HG02870 (cell line): ENCODE data around the gene KLC4.
A peak's percentile ranks its signal among the peaks of the same experiment; 100 is the strongest.
"Not testable (repeated sequence)": the region's sequence is repeated elsewhere in the genome, so short reads cannot be mapped to it uniquely, and the experiment has no call there.

Experiments
- ATAC-seq: cut with Tn5 transposase; IDR thresholded peaks from one replicate; pipeline ENCODE4 v1.9.1; 2021; ENCODE audit warnings: mild to moderate bottlenecking, moderate library complexity; ENCODE audit not compliant: unreplicated experiment

KLC4 gene

DNA sequence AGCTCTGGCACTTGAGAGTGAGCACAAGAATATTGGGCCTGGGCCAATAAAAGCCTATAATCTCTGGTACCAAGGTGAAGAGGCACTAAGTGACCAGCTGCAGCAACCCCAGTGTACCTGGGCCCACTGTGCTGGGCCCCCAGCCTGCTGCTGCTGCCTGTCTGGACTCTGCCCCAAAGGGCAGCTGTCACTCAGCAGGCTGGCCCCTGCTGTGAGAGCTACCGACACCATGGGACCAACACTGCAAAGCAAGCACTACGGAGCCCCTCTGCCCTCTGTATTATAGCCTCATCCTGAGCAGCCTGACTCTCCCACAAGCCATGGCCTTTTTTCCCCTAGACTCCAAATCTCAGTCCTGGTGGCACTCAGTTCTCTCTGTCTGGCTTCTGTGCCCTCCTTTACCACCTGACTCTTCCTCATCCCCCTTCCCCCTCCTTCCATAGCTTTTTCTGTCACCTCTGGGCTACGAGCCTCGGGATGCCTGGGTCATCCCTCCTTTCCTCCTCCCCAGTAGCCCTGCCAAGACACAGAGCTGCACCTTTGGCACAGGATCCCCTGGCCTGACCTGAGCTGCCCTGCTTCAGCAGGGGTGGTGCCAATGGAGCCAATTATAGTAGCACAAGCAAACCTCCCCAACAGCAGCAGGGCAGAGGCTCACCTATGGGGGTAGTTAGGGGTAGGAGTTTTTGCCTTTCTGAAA, 23.8 kb upstream of the KLC4 start:
- no peak for ATAC-seq

DNA sequence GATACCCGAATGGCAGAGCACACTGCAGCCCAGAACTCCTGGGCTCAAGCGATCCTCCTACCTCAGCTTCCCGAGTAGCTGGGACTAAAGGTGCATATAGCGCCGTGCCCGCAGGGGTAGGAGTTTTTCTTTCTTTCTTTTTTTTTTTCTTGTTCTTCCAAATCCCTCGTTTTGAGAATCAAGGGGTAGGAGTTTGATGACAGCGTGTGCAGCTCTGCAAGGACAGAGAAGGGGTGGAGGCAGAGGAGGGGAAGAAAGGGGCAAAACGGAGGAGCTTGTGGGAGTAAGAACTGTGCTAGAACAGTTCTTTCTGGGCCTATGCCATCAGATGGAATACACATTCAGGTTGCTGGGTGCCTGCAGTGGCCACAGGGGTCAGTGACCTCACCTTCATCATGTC, 22.7 kb upstream of the KLC4 start:
- no peak for ATAC-seq

DNA sequence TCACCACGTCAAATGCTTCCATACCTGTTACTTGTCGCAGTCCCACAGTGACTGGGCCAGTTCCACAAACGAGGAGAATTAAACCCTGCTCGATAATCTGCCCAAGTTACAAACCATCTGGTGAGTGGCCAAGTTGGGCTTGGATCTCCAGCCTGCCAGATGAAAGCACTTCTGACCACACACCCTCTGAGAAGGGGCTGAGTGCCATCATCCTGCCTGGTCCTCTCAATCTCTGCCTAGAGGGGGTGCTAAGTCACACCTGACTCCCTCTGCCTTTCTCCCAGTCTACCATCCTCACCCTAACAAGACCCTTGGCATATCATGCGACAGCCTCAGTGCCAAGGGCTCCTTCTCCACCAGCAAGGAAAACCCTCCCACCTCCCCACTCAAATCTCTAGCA, 22.2 kb upstream of the KLC4 start:
- ATAC-seq, result no peak

DNA sequence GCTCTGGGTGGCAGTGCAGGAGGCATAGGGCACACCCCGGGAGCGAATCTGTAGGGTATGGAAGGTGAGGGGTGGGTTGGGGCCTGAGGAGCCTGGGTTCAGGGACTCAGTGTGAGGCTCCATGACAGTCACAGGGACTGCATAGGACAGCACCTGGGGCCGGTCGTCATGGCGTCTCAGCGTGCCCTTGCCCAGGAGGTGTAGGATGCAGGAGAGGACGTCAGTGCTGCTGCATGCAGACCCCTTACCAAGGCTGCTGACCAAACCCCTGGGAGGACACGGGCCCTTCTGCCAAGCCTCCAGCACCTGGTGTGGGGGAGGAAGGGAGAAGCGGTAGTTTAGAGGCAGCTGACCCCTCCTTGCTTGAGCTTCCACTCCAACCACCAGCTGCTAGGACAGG, 21.7 kb upstream of the KLC4 start:
- ATAC-seq, result no peak

DNA sequence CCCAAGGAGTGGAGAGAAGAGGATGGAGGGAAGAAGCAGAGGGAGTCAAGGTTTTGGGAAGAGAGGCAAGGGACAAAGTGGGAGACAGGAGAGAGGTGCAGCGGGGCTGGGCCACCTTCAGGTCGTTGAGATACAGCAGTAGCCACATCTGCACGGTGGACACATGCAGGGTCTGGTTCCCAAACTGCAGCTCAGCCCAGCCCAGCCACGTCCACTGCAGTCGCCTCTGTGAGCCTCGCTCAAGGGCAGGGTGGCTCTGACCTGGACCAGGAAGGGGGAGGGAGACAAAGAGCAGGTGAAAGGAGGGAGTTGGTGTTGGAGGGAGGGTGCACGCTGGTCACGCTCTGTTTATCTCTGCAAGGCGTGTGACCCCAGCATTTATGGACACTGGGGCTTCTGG, 20.7 kb upstream of the KLC4 start:
- no peak for ATAC-seq

DNA sequence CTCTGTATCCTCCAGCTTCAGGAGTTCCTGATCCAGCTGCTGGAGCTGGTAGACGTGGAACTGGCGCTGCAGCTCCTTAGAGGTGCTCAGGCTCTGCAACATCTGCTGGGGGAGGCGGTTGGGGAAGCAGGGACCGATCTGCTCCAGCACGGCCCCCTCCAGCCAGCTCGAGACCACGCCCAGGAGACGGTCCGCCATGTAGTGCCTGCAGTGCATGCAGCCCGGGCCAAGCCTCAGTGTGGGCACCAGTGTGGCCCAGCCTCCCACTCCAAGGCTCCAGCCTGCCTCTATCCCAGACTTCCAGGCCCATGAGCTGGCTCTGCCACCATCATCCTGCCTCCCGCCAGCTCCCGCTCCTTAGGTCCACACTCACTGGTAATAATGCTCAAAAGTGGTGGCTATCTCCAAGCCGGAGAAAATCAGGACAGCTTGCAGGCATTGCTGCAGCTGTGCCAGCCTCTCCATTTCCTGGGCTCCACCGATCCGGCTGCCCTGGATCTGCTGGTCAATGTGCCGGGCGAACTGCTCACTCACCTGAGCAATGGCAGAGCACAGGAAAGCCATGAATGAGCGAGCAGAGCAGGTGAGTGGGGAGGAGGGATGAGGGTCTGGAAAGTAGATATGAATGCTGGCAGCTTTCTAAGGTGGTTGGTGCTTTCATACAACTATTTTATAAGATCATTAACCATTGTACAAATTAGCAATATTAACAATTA, 18.7 kb upstream of the KLC4 start:
- ATAC-seq, result no peak

DNA sequence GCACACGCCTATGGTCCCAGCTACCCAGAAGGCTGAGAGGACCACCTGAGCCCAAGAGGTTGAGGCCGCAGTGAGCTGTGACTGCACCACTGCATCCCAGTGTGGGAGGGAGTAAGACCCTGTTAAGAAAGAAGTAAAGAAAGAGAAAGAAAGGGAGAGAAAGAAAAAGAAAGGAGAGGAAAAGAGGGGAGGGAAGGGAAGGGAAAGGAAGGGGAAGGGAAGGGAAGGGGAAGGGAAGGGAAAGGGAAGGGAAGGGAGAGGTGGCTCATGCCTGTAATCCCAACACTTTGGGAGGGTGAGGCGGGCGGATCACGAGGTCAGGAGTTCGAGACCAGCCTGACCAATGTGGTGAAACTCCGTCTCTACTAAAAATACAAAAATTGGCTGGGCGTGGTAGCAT, 18.0 kb upstream of the KLC4 start:
- ATAC-seq, result not testable (repeated sequence)

DNA sequence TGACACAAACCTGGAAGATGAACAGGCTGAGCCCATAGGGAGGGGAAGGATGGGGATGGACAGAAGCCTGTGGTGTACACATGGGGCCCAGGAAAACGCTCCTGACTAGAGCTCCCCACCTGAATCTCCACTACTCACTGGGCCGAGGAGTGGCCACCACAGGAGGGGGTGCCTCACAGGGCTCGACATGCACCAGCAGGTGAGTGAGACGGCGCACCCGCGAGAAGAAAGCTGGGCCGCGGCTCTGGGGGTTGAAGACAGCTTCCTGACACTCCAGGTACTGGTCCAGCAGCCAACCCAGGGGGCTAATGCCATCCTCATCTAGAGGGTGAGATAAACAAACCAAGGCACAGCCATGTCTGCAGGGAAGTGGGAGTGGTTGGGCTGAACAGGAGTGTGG, 16.1 kb upstream of the KLC4 start:
- ATAC-seq, result no peak

DNA sequence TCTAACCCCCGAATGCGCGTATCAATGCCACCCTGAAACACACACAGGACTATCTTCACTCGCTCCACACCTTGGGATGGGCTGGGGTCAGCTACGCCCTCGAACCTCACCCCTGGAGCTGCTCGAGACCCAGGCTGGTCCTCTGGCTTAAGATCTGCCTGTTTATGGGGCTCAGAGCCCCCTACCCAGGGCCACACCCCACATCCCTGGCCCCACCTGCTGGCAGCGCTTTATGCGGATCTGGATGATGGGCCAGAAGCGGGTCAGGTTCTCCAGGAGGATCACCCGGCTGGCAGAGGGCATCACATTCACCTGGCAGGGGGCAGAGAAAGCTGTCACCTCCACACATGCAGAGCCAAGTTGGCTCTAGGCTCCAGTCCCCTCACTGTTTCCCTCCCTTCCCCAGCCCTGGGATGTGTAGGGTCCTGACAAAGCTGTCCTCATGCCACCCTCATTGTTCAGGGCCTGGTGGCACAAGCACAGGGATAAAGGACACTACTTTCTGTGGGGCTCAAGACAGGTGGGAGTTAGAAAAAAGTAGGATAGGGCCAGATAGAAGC, 14.0 kb upstream of the KLC4 start:
- no peak for ATAC-seq

DNA sequence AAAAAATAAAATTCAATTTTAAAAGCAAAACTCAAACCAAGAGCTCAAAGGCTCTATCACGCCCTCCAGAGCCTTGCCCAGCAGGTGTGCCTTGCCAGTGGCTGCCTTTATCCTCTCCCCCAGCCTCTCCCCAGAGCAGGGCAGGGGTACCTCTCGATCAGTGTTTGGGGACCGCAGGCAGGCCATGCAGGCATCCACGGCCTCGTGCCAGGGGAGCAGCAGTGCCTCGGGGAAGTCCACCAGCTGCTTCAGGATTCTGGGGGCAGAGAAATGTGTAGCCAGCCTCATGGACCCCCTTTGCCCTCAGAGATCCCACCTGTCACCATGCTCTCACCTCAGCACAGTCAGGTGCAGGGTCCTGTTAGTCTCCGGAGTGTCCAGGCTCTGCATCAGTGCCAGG, 11.4 kb upstream of the KLC4 start:
- ATAC-seq, result no peak

DNA sequence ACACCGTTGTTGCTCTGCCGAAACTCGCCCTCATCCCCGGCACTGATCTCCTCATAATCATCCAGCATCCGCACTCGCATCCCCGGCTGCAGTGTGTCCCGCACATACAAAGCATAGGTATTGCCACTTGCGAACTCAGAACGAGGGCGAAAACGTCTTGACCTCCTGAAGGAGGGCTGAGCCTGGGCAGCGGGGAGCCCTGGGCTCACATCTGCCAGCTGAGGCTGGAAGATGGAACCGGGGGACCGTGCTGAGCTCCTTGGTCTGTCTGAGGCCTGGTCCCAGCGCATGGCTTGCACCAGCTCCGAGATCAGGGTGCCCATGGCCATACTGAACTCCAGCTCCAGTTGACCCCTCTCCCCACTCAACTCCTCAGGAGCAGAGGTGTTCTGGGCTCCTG, 8.4 kb upstream of the KLC4 start:
- no peak for ATAC-seq

DNA sequence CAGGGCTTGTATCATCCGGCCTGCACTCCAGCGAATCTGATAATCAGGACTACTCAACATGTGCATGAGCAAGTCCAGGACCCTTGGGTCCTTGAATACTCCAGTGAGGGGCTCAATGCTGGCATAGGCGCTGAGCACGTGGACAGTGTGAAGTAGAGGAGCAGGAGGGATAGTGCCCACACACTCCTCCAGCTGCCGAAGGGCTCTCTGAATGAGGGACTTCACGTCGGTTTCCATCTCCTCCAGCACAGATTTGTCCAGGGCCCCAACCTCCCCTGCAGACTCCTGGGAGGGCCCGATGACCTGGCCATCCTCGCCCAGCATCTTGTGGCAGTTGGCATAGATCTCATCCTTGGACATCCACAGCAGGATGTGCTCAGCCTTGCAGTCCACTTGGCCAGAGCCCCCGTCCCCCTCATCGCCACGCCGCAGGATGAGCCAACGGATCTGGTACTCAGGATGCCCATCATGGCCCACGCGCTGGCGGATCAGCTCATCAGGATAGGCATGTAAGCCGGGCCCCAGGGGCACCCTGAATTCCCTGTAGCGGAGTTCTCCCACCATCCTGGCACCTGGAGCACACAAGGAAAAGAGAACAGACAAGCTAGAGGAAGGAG, 7.1 kb upstream of the KLC4 start:
- no peak for ATAC-seq

DNA sequence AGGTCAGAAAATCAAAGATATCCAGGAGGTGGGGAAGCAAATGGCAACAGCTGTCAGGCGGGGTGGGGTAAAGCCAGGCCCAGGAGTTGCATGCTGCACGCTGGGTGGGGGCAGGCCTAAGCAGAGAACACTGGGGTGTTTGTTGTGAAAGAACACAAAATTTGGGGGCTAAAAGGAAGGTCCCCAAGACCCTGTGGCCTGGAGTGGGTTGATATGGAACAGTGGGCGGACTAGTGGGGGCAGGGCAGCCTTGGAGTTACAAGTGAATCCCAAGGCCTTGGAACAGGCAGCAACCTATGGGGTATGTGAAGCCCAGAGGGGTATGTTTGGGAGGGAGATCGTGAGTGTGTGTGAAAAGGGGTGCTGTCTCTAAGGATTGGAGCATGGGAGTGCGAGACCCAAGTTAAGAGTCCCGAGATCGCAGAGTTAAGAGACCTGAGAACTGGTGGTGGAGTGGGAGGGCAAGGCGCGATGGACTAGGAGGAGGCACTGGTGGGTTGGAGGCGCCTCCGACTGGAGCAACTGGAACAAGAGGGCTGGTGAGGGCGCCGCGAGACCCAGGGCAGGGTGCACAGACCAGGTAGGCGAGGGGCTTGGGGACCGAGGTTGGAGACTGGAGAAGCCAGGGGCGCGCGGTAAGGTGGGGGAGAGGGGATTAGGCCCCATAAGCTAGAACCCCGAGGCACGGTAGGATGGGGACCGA, 6.4 kb upstream of the KLC4 start:
- peak; percentile 23 for ATAC-seq

DNA sequence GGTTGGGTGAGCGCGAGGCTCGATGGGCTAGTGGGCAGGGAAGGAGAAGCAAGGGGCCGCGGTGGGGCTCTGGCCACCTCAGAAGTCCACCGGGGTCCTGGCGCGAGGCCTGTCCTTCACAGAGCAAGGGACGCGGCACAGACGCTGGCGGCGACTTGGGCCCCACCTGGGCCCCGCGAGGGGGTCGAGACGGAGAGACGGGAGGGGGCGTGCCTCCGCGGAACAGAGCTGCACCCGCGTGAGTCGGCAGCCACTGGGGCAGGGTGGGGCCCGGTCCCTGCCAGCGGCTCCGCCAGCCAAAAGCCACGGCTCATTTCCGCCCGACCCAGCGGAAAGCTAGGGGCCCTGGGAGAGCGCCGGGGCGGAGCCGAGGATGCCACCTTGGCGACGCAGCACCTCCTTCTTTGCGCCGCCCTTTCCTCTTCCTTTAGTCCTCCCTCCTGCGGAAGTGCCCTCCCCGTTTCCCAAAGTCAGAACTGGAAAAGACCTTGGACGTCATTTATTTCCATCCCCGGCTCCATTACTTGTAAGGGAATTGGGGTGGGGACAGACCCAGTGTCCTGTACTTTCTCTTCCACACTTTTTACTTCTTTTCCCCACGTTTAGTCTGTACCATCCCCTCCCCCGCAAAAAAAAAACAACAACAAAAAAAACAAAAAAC, 5.8 kb upstream of the KLC4 start, which contains the start of gene CUL7:
TSS of gene CUL7 (minus strand) at position 307 of the 661 bp plus-strand sequence. CDS start 1,063 bp downstream, outside the sequence.
- peak; percentile 81 for ATAC-seq

DNA sequence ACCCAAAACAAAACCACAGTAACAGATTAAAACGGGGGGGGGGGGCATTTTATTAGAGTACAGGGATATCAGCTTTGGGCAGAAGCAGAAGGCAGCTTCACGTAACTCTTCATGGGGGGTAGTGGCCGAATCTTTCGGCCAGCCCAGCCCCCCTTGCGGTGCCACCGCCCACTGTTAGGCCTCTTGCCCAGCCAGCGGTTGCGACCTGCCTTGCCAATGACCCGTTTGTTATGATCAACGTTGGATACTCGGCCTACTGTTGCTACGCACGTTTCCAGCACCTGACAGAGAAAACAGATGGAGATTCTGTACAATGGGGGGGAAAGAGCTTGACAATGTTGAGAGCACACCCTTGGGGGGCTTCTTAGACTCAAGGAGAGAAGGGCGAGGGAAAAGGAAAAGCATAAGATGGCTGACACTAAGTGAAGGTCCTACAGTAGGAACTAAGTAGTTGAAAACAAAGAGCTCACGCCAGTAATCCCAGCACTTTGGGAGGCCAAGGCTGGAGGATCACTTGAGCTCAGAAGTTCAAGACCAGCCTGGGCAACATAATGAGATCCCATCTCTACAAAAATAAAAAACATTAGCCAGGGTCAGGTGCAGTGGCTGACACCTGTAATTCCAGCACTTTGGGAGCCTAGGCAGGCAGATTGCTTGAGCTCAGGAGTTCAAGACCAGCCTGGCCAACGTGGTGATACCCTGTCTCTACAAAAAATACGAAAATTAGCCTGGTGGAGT, 5.1 kb upstream of the KLC4 start:
- no peak for ATAC-seq

DNA sequence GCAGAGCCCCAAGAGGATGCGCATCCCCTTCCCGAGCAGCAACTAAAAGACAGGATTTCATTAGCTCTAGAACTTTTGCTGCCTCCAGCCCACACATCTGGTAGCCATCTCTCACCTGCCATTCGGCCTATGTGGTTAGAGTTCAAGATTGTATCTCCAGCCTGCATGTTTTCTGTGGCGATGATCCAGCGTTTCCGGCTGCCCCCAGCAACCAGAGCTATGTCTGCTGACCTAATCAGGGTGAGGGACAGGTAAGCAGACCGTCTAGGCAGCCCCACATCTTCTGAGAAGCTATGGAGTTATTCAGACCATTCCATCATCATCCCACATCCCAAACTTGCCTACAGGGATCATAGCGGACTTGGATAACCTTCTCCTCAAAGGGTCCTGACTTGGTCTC, 3.5 kb upstream of the KLC4 start:
- no peak for ATAC-seq

DNA sequence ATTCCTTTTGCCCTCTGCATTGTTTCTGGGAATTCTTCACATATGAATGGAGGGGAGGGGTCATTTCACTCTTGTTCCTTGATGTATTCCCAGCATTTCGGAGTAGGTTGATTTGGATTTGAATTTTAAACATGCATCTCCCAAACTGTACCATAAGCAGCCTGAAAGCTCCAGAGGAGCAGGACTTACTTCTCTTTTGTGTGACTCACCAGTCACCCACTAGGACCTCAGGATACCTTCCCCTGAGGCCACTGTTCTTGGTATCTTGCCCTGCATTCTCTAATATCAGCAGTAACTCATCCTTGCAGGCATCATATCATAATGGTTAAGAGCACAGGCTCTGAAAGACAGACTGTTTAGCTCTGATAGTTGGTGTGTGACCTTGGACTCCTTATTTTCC, 900 bp upstream of the KLC4 start:
- ATAC-seq, result no peak

DNA sequence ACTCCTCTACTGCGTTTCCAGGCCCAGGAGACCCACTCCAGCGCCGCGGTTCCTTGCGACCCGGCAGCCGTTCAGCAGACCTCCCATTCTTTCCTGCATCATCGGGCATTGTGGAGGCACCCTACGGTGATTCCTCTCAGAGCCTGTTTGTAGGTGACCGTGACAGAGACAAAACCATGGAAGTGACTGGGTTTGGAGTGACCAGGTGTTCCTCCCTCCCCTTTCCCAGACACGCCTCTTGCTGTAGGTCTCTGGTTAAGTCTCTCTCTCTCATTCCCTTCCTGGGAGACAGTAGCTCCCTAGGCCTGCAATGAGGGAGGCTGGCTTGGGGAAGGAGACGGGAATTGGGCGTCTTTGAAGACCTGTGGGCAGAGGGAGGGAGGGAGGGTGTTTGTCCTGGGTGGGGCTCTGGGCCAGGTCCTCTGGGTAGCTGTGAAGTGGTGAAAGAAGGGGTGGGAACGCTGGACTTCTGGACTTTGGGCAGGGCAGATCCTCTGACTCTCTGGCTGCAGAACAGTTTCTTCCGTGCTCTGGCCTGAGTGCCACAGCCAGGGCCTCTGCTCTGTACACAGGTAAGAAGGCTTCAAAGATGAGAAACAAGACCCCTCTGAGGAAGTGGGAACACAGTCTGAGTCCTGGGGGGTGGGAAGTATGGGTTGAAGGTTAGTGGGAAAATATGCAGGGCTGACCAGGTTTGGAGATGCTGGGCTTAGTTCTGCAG, 763 bp downstream of the KLC4 start:
- ATAC-seq, result no peak
